UCSD-AML1 (cell line): ENCODE measurements around the gene MTFMT.

ENCODE experiments used
- DNase-seq: peaks from one replicate; lab custom pipeline; 2025; ENCODE audit not compliant: unreplicated experiment; lab: John Stamatoyannopoulos, UW

Gene MTFMT

DNA sequence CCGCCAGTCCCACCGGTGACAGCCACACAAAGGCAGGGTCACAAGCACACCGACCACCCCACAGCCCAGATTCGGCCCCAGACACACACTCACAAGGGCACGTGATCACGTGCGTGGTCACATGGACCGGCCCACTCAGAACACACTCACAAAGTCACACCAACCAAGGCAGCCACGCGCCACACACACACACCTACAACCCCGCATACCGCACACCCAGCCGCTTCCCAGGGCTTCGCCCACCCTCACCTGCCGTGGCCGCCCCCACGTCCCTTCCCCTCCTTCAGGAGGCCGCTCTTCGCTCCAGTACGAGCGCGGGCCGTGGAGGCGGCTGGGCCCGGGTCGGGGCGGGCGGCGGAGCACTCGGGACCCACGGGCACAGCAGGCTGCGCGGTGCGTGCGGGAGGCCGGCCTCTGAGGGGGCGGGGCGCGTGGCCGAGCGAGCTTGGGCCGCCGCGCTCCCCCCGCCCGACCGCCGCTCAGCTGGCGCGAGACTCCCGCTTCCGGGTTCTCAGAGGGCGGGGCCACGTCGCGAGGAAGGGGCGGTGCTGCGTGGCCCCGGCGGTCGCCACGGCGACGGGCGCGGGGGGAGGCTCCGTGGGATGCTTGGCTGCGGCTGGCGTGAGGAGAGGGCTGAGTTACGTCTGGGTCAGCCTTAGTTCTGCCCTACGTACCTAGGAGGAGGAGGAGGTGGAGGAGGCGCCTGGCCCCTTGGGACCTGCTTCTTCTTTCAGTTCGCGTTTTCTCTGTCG is 39.8 kb downstream of the MTFMT start, which contains the start of gene SPG21:
Gene SPG21 (minus strand): TSS at position 499 of the 752 bp plus-strand sequence. CDS start 6,345 bp downstream, outside the sequence.
- DNase-seq = peak; percentile 97

DNA sequence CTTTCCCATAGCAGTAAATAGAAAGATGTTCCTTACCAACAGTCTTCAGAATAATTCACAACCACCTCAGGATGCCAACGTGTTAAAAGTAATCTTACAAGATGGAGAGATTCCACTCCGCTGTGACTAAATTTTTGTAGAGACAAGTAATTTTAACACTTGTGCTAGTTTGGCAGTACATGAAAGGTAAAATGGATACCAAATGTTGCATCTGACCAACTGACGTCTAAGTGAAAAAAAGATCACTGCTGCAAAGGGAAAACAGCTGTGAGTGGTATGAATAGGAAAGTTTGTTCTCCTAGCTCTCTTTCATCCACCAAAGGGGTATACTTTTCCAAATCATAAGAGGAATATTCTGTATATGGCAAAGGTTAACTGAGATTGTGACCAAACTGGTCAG is 42.3 kb downstream of the MTFMT start:
- DNase-seq = no peak

GRCh38 chr15:64985366-64986033 is 43.9 kb downstream of the MTFMT start:
- DNase-seq = peak; percentile 27

- no peak for DNase-seq
Observed at GRCh38 chr15:64982472-64982871, 47.0 kb downstream of the MTFMT start.

GRCh38 chr15:64981812-64982431 is 47.5 kb downstream of the MTFMT start:
- DNase-seq = no peak

- no peak for DNase-seq
Observed at GRCh38 chr15:64979252-64979710, 50.2 kb downstream of the MTFMT start.

GRCh38 chr15:64975390-64975789 is 54.0 kb downstream of the MTFMT start:
- no peak for DNase-seq

DNA sequence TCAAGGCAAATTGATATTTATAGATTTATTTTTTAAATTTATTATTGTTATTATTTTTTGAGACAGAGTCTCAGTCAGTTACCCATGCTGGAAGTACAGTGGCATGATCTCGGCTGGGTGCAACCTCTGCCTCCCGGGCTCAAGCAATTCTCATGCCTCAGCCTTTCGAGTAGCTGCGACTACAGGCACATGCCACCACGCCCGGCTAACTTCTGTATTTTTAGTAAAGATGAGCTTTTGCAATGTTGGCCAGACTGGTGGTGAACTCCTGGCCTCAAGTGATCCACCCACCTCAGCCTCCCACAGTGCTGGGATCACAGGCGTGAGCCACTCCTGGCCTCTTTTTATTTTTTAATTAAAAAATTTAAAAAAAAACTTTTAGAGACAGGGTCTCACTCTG is 58.7 kb downstream of the MTFMT start:
- DNase-seq = no peak

DNA sequence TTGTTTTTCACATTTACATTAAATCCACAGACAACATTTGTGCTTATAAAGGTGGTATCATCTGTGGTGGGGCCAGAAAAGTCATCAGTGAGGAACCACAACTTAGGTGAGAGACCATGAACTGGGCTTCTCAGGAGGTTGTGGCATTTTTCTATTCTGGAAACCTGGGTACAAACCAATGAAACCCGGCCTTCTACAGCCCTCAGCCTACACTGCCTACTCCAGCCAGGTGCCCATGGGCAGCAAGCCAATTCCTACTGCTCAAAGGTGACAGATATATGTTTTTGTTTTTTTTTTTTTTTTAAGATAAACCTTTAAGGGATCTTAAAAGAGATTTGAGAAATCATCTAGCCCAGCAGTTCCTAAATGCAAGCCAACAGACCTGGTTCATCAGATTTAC is 60.0 kb downstream of the MTFMT start:
- no peak for DNase-seq

DNA sequence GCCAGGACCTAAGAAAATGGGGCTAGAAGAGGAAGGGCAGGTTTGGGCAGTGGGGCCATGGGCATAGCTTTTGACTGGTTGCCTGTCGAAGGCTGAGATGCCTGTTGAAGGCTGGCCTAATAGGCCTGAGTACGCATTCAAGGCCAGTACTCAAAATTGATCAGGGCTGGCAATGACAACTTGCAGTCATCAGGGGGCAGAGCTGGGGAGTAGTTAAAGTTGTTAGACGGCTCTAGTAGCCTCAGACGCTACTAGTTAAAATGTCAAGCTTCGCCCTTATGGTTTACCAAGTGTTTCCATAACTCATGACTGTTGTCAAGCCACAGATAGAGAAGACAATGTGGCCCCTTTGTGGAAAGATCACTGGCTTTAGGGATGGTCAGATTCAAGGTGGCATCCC is 68.4 kb downstream of the MTFMT start:
- no peak for DNase-seq

- DNase-seq = no peak
Observed at GRCh38 chr15:64960153-64960552, 69.3 kb downstream of the MTFMT start.

GRCh38 chr15:64959128-64959527 is 70.3 kb downstream of the MTFMT start:
- DNase-seq = no peak

GRCh38 chr15:64954395-64954794 is 75.0 kb downstream of the MTFMT start:
- no peak for DNase-seq

- no peak for DNase-seq
Observed at GRCh38 chr15:64951777-64952418, 77.5 kb downstream of the MTFMT start.
